Left colon (tissue), 2 donors: ENCODE data around the gene DEFB131A. TPM values are rescaled to one million over a fixed set of nuclear protein-coding genes. Genes with fewer than 3 reads are reported as not detected.
"Not testable (repeated sequence)": the region's sequence is repeated elsewhere in the genome, so short reads cannot be mapped to it uniquely, and the experiment has no call there.

Experiments used
- ATAC-seq: fragments of 200-7000 bp; cut with Tn5 transposase; one replicate; pipeline ENCODE4 v1.9.1; 2020; ENCODE audit warnings: mild to moderate bottlenecking, moderate library complexity
- DNase-seq, 2 donors: peaks; one replicate each; pipeline ENCODE4 v3.0.0-alpha.2; 2020
- intact Hi-C, 2 donors: fragments of 100-400 bp; cut with DNase I in 1 of 2; cut with micrococcal nuclease in 1 of 2; formaldehyde crosslinking; loops; one replicate each; pipeline versions ENCODE4 v1.11.2 to v1.14.0; 2022; cut with DNase I, micrococcal nuclease
- total RNA-seq, 2 donors: library from RNA; stranded (reverse); fragmentation: NEBNext Ultra II Directional; extraction: Animal tissue kit (Norgen Biotek cat#: 25700); gene quantifications; one replicate each; pipeline ENCODE4 v1.2.1, GENCODE V29; 2021
- donor health status: DM: no; HTN: no; CAD: no.
- donor health status: DM: yes; HTN: yes; CAD: no.

DEFB131A gene
- total RNA-seq, 2 donors from 2014 or later: not detected

GRCh38 chr4:9490496-9490895 is 46.3 kb downstream of the DEFB131A start:
- intact Hi-C loops, DNase-seq, ATAC-seq: not testable (repeated sequence)

GRCh38 chr4:9490986-9491385 is 46.8 kb downstream of the DEFB131A start:
- intact Hi-C loops, ATAC-seq, DNase-seq: not testable (repeated sequence)

- DNase-seq, intact Hi-C loops, ATAC-seq: not testable (repeated sequence)
These were observed 49.4 kb downstream of the DEFB131A start for GRCh38 chr4:9493589-9493988.

- DNase-seq, intact Hi-C loops, ATAC-seq: not testable (repeated sequence)
These were observed 50.2 kb downstream of the DEFB131A start for GRCh38 chr4:9494256-9495035.

GRCh38 chr4:9495443-9495842 is 51.2 kb downstream of the DEFB131A start:
- DNase-seq: peak; percentile 63 to 93
- intact Hi-C loops, ATAC-seq: not testable (repeated sequence)

- ATAC-seq, intact Hi-C loops, DNase-seq: not testable (repeated sequence)
These were observed 53.6 kb downstream of the DEFB131A start for GRCh38 chr4:9497575-9498467.

GRCh38 chr4:9498468-9499040 is 54.3 kb downstream of the DEFB131A start:
- DNase-seq (peak; percentile 63 to 79), ATAC-seq (peak; percentile 85)
- intact Hi-C loops: not testable (repeated sequence)

- intact Hi-C loops, DNase-seq, ATAC-seq: not testable (repeated sequence)
These were observed 55.8 kb downstream of the DEFB131A start for GRCh38 chr4:9499974-9500487.

Other genes starting within 250 kb of the DEFB131A start
- gene USP17L10, start 233.8 kb upstream of the DEFB131A start, total RNA-seq: not detected
- gene USP17L11, start 229.0 kb upstream of the DEFB131A start, total RNA-seq: not detected
- gene USP17L12, start 224.3 kb upstream of the DEFB131A start, total RNA-seq: not detected
- not detected for gene USP17L13, start 219.5 kb upstream of the DEFB131A start, total RNA-seq
- gene USP17L15, start 210.0 kb upstream of the DEFB131A start, total RNA-seq: not detected
- gene USP17L17, start 200.5 kb upstream of the DEFB131A start, total RNA-seq: not detected
- gene USP17L18, start 195.8 kb upstream of the DEFB131A start, total RNA-seq: not detected
- not detected for gene USP17L19, start 191.0 kb upstream of the DEFB131A start, total RNA-seq
- gene USP17L20, start 186.3 kb upstream of the DEFB131A start, total RNA-seq: not detected
- not detected for gene USP17L21, start 181.5 kb upstream of the DEFB131A start, total RNA-seq
- gene USP17L22, start 176.8 kb upstream of the DEFB131A start, total RNA-seq: not detected
- gene USP17L24, start 119.2 kb upstream of the DEFB131A start, total RNA-seq: not detected
- gene USP17L25, start 114.5 kb upstream of the DEFB131A start, total RNA-seq: not detected
- gene USP17L26, start 109.8 kb upstream of the DEFB131A start, total RNA-seq: not detected
- gene USP17L5, start 105.0 kb upstream of the DEFB131A start, total RNA-seq: not detected
- gene USP17L27, start 100.3 kb upstream of the DEFB131A start, total RNA-seq: not detected
- not detected for gene USP17L28, start 95.5 kb upstream of the DEFB131A start, total RNA-seq
- not detected for gene USP17L29, start 90.8 kb upstream of the DEFB131A start, total RNA-seq
- not detected for gene USP17L30, start 81.3 kb upstream of the DEFB131A start, total RNA-seq